NCI-H1092 treated with DMSO at 0.1 percent for 48 hours (cell line): ENCODE data around the gene TASOR.
"Not testable (repeated sequence)": the region's sequence is repeated elsewhere in the genome, so short reads cannot be mapped to it uniquely, and the experiment has no call there.

ENCODE experiments used
- DNase-seq: peaks from one replicate; lab custom pipeline; 2025; lab: John Stamatoyannopoulos, UW

The TASOR gene

GRCh38 chr3:56683122-56683817 is at the start of gene TASOR:
TSS of gene TASOR (minus strand) at chr3:56683265. CDS start at chr3:56683006, 259 bp downstream.
- peak; percentile 46 for DNase-seq

DNA sequence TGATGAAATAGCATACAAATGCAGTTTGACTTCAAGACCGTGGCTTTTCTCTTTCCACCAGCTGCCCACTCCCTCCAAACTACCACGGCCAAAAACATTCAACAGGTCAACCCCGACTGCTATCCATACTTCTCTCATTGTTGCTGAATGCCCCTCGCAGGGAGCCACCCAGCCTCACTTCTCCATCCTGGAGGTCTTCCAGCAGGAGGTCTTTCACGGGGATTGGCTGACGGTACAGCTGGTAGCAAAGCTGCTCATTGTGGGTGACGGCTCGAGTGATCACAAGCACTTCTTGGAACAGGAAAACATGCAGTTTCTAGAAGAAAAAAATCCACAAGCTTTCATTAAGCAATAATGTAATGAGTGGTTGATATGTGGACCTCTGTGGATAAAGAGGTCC is 49.0 kb upstream of the TASOR start:
- DNase-seq: no peak

- no peak for DNase-seq
Observed at GRCh38 chr3:56725175-56725574, 42.1 kb upstream of the TASOR start.

DNA sequence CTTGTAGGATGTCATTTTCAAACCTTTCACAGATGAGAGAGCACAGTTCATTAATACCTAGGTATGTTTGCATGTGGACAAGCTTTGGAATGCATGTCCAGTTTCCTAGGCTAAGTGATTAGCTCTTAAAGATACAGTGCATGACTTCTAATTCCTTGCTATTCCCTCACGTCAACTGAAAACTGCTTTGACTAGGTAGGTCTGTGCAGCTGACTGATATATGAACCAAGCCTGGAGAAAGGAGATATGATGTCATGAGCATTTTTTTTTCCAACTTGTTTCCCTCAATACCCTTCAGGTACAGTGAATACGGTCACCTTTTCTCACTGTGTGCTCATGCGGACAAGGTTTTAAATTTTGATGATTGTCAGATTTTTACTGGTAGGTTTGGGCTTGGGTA is 41.6 kb upstream of the TASOR start:
- DNase-seq: no peak

DNA sequence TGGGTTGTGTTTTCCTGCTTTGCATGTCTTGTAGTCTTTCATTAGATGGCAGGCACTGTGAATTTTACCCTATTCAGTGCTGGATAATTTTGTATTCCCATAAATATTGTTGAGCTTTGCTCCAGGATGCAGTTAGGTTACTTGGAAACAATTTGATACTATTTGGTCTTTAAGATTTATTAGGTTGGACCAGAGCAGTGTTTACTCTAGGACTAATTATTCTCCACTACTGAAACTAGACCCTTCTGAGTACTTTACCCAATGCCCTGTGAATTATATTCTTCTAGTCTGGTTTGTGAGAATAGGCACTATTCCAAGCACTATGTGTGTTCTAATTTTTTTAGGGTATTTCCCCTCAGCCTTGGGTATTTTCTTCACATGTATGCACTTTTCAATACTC is 37.8 kb upstream of the TASOR start:
- no peak for DNase-seq

DNA sequence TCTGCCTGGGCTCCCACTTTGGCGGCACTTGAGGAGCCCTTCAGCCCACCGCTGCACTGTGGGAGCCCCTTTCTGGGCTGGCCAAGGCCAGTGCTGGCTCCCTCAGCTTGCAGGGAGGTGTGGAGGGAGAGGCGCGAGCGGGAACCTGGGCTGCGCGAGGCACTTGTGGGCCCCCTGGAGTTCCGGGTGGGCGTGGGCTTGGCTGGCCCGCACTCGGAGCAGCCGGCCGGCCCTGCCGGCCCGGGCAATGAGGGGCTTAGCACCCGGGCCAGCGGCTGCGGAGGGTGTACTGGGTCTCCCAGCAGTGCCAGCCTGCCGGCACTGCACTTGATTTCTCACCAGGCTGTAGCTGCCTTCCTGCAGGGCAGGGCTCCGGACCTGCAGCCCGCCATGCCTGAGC is 35.7 kb upstream of the TASOR start:
- not testable (repeated sequence) for DNase-seq

- DNase-seq: no peak
Observed at GRCh38 chr3:56711344-56711743, 28.3 kb upstream of the TASOR start.

- DNase-seq: not testable (repeated sequence)
Observed at GRCh38 chr3:56707412-56707811, 24.3 kb upstream of the TASOR start.

DNA sequence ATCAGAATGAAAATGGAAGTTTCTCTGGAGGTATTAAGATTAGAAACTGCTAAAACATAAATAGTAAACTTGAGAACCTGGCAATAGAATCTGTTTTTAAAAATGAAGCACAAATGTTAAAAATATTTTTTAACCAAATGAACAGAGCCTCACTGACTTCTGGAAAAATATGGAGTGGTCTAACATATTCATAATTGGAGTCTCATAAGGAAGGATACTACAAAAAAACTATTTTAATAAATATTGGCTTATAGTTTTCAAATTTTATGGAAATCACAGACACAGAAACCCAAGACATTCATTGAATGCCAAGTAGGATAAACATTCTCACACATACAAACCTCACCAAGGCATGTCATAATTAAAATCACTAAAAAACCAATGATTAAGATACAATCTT is 23.6 kb upstream of the TASOR start:
- no peak for DNase-seq

GRCh38 chr3:56704706-56705105 is 21.6 kb upstream of the TASOR start:
- no peak for DNase-seq

DNA sequence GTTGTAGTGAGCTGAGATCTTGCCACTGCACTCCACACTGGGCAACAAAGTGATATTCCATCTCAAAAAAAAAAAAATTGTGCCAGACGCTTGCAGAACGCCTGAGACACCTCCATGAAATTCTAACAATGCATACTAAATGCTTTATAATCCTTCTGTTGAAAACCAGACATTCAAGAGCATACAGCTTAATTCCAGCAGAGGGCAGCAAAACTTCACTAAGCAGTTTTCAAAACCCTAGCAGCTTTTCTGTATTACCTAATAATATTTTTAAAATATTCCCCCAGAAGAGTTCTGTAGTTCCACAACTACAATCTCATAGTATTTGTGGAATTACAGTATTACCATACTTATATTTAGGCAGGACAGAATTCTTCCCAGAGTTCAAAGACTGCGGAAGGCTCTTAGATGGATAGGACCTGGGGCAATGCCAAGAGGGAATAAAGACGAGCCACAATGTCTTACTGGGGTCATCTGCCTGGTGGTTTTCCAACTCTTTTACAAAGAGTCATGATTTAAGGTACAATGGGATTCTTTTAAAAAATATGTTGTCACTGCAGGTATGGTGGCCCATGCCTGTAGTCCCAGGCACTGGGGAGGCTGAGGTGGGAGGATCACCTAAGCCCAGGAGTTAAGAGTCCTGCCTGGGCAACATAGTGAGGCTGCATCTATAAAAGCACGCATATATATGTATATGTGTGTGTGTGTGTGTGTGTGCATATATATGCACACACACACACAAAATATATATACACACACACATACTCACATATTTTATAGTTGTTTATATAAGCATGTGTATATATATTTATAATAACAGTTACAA is 19.6 kb upstream of the TASOR start:
- peak; percentile 72 for DNase-seq

DNA sequence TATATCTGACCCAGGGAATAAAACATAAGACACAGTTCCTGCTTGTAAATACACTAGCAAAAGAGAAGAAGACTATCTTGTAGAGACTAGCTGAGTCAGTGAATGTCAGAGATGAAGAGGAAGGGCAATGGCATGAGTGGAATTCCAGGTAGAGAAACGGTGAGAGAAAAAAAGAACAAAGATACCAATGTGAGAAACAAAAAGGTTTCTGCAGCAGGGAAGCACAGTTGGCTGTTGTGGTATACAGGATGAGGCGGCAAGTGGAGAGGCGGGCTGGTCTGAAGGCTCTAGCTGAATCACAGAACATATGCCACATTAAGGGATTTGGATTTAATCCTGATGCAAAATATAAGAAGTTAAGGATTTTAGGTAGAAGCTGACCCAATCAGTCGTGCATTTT is 17.1 kb upstream of the TASOR start:
- no peak for DNase-seq

GRCh38 chr3:56694867-56695683 is 12.0 kb upstream of the TASOR start:
- no peak for DNase-seq

DNA sequence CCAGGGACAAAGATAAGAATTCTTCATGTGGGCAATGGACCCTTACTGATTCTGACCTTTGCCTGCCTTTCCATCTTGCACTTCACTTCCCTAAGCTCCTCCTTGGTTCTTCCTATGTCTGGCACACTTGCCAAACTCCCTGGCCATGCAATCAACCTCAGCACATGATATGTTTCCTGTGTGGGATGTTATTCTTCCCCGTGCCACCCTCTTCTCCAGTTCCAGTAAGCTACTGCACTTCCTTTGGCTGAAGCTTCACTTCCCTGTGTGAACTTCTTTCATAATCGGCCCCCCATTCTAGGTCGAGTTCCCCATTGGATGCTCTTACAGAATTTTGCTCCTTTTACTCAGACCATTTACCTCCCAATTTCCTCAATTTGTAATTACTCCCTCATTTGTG is 10.7 kb upstream of the TASOR start:
- no peak for DNase-seq

- DNase-seq: not testable (repeated sequence)
Observed at GRCh38 chr3:56692520-56693433, 9.7 kb upstream of the TASOR start.

DNA sequence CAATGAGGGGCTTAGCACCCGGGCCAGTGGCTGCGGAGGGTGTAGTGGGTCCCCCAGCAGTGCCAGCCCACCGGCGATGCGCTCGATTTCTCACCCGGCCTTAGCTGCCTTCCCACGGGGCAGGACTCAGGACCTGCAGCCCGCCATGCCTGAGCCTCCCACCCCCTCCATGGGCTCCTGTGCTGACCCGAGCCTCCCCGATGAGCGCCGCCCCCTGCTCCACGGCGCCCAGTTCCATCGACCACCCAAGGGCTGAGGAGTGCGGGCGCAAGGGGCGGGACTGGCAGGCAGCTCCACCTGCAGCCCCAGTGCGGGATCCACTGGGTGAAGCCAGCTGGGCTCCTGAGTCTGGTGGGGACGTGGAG is 8.9 kb upstream of the TASOR start:
- not testable (repeated sequence) for DNase-seq

DNA sequence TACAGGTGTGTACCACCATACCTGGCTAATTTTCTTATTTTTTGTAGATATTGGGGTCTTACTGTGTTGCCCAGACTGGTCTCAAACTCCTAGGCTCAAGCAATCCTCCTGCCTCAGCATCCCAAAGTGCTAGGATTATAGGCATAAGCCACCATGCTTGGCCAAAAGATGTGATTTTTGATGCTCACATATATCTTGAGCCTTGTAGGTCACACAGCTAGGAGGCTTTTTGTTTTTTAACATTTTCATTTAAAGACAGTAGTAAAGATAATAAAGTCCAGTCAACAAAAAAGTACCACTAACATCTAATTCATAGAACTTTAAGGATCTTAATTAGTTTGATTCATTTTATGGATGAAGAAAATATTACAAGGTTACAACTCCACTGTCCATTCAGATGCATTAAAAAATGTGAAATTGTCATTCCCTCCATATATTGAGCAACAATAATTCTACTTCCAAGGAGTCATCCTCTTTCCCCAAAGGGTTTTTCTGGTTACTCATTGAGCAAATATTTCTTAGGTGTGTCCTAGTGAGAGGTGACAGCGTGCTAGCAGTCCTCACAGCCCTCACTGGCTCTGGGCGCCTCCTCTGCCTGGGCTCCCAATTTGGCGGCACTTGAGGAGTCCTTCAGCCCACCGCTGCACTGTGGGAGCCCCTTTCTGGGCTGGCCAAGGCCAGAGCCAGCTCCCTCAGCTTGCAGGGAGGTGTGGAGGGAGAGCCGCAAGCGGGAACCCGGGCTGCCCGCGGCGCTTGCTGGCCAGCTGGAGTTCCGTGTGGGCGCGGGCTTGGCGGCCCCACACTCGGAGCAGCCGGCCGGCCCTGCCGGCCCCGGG is 8.3 kb upstream of the TASOR start:
- DNase-seq: no peak

DNA sequence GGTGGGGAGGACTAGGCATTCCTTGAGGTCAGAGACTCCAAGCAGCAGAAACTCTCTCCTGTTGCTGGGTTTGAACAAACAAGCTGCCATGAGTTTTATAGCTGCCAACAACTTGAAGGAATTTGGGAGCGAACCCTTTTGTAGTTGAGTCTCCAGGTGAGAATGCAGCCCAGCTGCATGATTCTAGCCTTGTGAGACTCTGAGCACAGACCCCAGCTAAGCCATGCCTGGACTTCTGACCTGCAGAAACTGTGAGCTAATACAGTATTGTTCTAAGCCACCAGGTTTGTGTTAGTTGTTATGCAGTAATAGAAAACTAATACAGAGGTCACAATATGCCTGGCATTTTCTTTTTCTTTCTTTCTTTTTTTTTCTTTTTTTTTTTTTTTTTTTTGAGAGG is 6.2 kb upstream of the TASOR start:
- DNase-seq: no peak

DNA sequence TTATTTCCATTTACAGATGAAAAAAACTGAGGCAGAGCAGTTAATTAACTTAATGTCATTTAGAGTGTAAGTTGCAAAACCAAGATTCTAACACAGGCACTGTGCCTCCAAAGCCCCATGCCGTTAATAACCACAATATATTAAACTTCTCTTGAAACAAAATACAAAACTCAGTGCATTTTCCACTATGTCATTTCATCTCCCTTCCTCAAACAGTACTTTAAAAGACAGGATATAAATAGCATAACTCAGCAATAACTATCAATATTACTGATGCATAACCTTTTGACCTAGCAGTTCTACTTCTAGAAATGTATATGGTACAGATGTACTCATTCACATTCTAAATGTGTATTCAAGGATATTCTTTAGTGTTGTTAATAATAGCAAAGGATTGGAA is 5.1 kb upstream of the TASOR start:
- no peak for DNase-seq

DNA sequence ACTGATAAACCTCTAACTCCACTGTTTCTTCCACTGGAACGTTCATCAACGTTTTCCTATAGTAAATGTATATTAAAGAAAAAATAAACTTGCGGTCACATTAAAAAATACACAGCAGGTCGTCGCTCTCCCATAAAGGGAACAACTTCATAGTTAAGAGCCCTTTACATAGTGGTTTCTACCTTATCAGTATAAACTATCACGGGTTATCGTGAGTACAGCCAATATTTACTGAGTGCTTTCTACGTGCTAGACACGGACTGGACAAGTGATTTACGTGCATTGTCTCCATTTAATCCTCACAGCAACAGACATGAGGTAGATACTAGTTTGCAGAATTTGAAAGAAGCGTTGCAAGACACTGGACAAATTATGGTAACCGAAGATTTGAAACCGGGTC is 964 bp upstream of the TASOR start:
- no peak for DNase-seq
